Coronary artery (tissue), 2 donors: ENCODE data around the gene TFIP11.
"Not testable (repeated sequence)": the region's sequence is repeated elsewhere in the genome, so short reads cannot be mapped to it uniquely, and the experiment has no call there.

Experiments
- DNase-seq: peaks from one replicate; pipeline ENCODE4 v3.0.0-alpha.2; 2017; ENCODE audit warnings: low spot score
- H3K27ac ChIP-seq, 2 donors: fragments of 200-600 bp; sonication (generic); one replicate each; pipeline ENCODE4 v1.5.1; 2016 to 2019
- H3K4me3 ChIP-seq: fragments of 200-600 bp; sonication (generic); 2 replicates; pipeline ENCODE4 v1.5.1; 2016; ENCODE audit warnings: mild to moderate bottlenecking, moderate library complexity
- CTCF ChIP-seq: fragments of 200-600 bp; sonication (generic); IDR thresholded peaks from one replicate; pipeline ENCODE4 v1.5.1; 2019; ENCODE audit warnings: antibody characterized with exemption

TFIP11 gene

GRCh38 chr22:26534171-26534855 lies 22.0 kb upstream of the TFIP11 start:
- no peak overlapping the region for H3K27ac ChIP-seq
- no peak overlapping the region for H3K4me3 ChIP-seq
- TF ChIP-seq CTCF = no peak
- no peak for DNase-seq

GRCh38 chr22:26529345-26529744 lies 17.1 kb upstream of the TFIP11 start:
- no peak overlapping the region for H3K4me3 ChIP-seq
- TF ChIP-seq CTCF = no peak
- no peak overlapping the region for H3K27ac ChIP-seq
- DNase-seq = no peak

DNA sequence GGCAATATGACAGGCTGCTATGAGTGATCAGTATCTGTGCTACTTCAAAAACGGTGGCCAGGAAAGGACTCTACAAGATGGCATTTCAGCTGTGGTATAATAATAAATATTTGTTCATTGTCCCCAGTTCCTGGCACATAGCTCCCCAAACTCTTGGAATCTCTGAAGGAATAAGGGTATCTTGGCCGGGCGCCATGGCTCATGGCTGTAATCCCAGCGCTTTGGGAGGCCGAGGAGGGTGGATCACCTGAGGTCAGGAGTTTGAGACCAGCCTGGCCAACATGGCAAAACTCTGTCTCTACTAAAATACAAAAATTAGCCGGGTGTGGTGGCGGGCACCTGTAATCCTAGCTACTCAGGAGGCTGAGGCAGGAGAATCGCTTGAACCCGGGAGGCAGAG lies 16.2 kb upstream of the TFIP11 start:
- DNase-seq, H3K4me3 ChIP-seq, H3K27ac ChIP-seq: not testable (repeated sequence)

DNA sequence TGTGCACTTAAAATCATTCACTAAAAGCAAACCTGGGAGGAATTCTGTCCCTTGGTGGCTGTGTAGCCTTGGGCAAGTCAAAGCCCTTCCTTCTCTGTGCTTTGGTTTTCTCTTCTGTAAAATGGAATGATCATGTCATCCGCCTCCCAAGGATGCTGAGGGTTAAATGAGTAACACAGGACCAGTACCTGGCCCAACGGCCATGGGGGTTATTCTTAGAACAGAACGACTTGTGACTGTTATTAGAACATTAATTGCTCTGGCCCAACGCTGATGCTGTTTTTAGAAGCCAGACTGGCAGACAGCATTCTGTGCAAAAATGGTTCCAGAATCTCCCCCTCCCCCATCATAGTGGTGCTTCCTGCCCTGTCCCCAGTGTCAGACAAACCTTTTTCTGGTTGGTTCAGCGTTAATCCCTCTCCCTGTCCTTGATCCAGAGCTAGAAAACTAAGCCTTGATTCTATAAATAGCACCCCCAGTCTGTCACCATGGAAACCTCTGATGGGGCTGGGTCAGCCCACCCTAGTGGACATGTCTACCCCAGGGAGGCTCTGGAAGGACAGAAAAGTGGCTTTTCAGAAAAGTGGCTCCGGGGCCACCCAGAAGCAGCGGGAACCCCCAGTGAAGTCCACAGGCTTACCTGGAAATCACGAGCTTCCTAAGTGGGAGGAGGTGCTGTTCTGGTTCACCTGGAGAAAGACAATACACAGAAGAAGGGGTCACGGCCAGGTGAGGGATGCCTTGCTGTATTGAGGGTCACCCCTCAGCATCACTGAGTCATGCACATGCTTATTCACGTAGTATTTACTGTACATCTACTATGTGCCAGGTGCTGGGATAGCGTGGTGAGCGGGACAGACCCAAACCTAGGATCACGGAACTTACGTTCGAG lies 15.5 kb upstream of the TFIP11 start:
- no peak for DNase-seq
- no peak for TF ChIP-seq CTCF
- Histone ChIP-seq H3K27ac (no peak overlapping the region), H3K4me3 (no peak overlapping the region)

GRCh38 chr22:26527167-26527566 lies 14.9 kb upstream of the TFIP11 start:
- Histone ChIP-seq H3K4me3 (no peak overlapping the region), H3K27ac (no peak overlapping the region)
- TF ChIP-seq CTCF = no peak
- DNase-seq = no peak

DNA sequence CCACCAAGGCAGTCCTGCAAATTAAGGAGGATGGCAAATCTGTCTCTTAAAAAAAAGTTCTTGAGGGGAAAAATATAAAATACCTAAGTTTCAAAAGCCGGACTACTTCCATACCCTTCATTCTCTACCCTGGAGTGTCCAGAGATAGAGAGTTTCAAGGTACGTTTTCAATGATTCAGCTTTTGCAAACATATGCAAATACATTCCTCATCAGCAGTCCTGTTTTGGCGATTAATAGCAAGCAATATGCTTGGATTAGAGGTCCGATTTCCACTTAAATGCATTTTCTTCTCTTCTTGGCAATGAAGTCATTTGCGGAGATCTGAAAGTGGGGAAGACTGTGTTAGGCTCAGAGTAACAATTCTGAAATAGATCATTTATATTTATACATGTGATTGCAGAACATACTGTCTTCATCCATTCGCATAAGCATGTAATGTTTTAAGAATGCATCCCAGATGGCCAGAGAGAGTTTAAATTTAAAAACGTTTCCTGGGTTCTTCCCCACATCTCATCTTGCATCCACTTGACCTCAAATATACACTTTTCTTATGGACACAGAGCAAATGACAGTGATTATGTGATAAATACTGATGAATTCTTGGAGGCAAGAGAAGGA lies 13.8 kb upstream of the TFIP11 start:
- TF ChIP-seq CTCF = no peak
- H3K27ac ChIP-seq = no peak overlapping the region

GRCh38 chr22:26524870-26525269 lies 12.6 kb upstream of the TFIP11 start:
- Histone ChIP-seq H3K4me3 (no peak overlapping the region), H3K27ac (no peak overlapping the region)
- no peak for DNase-seq
- no peak for TF ChIP-seq CTCF

More for the DNA sequence above, 13.8 kb upstream of the TFIP11 start:
- H3K4me3 ChIP-seq = no peak overlapping the region
- no peak for DNase-seq
